Amygdala (tissue), 56 donors: ENCODE measurements around the gene TMEM120B.

Experiments used
- DNase-seq, 56 donors: peaks; one replicate each; lab custom pipeline; 2025; lab: John Stamatoyannopoulos, UW

TMEM120B gene

DNA sequence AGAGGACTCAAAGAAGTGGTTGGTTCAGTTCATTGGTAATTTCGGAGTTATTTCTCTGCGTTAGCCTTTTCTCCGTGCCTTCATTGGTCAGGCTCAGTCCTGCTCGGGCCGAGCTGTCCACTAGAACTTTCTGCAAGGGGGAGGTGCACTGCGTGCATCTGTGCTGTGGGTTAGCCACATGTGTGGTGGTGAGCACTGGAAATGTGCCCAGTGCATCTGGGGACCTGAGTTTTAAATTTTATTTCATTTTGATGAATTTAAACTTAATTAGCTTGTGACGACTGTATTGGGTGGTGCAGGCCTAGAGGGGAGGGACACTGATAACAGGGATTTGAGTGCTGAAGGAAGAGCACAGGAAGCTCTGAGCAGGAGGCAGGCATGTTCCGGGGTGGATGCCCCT, 115.8 kb downstream of the TMEM120B start:
- DNase-seq, result no peak

DNA sequence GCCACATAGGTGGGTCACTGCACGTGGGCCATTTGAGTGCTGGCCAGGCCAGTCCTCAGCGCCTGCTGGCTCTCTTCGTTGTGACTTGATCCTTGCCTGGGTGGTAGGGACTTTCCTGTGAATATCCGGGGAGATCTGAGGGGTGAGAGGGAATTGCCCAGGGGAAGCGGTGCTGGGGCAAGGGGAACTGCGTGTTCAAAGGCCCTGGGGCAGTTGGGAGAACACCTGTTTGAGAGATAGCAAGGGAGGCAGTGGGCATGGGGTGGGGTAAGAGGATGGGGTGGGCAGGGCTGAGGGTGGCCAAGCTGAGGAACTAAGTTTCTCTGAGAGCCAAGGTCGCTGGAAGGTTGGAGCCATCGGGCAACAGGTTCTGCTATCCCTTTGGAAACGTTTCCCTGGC, 116.3 kb downstream of the TMEM120B start:
- DNase-seq, result no peak

GRCh38 chr12:121829250-121829918, 116.8 kb downstream of the TMEM120B start:
- DNase-seq, result no peak

- DNase-seq, result no peak
Observed at GRCh38 chr12:121830134-121830533, 117.6 kb downstream of the TMEM120B start.

DNA sequence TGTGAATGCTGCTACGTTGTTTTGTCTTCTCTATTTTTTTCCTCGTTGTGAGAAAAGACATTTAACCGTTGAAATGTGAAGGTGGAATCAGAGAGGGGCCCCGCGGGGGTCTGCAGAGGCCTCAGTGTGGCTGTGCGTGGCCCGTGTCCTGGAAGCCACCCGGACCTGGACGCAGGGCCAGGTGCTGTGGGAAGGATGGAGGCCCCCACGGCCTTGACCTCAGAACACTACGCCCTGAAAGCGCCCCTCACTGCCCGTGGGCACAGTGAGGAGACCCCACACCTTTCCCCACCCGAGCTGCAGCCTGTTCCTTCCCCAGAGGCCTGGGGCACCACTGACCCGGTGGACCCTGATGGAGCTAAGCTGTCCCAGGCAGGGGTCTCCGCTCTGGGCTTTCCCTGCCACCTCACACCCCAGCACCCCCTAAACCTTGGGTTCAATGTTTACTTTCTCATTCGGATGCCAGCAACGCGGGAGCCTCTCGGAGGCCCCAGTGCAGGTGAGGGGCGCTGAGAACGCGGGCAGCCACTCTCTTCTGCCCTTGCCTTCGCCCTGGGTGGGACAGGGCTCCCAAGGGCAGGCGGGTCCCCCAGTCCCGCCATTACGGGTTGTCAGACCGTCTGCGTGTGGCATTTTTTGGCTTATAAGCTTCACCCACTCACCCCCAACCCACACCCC, 118.2 kb downstream of the TMEM120B start:
- DNase-seq, result no peak
